ENCODE data around the gene NMT1.

NMT1 gene

DNA sequence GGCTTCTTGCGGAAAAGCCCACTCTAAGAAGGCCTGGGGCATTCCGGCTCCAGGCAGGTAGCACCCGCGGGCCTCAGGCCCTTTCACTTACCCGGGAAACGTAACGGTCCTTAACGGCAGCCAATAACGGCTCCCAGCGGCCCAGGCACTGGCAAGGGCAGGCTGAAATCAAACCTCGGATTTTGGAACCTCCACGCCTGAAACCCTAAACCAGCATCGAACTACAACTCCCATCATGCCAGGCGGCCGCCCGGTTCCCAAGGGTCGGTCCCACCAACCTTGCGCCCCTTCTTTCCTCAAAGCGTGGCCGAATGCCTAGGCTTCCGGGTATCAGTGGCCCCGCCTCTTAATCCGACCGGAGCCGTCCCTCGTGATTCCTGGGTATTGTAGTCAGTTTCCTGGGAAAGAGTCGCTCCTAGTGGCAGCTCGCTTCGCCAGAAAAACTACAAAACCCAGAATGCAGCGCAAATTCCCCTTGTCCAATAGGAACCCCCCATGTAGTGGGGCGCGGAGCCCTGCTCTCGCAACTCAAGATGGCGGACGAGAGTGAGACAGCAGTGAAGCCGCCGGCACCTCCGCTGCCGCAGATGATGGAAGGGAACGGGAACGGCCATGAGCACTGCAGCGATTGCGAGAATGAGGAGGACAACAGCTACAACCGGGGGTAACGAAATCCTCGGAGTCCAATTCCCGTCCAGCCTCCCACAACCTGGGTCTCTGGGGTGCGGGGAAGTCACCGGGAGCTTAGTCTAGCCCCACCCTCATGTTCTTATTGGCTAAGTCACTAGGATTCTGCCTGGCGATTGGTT is at the start of gene NMT1:
Gene NMT1 (plus strand): TSS at position 521 of the 809 bp plus-strand sequence. CDS start 13 bp downstream, at position 534.
- intact Hi-C loops (cut with DNase I) = loop anchor here (1.0 to 2.0 kb wide), 2 partner anchors 10 to 32 kb away; partner anchors contain the start of gene DCAKD
- peak; percentile 95 to 100 (median 98) for DNase-seq

DNA sequence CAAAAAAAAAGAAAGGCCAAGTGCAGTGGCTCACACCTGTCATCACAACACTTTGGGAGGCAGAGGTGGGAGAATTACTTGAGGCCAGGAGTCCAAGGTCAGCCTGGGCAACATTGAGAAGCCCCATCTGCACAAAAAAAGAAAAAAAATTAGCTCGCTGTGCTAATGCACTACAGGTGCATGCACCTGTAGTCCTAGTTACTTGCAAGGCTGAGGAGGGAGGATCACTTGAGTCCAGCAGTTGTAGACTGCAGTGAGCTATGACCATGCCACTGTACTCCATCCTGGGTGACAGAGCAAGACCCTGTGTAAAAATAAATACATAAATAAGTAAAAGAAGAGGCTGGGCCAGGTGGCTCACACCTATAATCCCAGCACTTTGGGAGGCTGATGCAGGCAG is 49.4 kb upstream of the NMT1 start:
- intact Hi-C loops (cut with DNase I) = no loop called here

DNA sequence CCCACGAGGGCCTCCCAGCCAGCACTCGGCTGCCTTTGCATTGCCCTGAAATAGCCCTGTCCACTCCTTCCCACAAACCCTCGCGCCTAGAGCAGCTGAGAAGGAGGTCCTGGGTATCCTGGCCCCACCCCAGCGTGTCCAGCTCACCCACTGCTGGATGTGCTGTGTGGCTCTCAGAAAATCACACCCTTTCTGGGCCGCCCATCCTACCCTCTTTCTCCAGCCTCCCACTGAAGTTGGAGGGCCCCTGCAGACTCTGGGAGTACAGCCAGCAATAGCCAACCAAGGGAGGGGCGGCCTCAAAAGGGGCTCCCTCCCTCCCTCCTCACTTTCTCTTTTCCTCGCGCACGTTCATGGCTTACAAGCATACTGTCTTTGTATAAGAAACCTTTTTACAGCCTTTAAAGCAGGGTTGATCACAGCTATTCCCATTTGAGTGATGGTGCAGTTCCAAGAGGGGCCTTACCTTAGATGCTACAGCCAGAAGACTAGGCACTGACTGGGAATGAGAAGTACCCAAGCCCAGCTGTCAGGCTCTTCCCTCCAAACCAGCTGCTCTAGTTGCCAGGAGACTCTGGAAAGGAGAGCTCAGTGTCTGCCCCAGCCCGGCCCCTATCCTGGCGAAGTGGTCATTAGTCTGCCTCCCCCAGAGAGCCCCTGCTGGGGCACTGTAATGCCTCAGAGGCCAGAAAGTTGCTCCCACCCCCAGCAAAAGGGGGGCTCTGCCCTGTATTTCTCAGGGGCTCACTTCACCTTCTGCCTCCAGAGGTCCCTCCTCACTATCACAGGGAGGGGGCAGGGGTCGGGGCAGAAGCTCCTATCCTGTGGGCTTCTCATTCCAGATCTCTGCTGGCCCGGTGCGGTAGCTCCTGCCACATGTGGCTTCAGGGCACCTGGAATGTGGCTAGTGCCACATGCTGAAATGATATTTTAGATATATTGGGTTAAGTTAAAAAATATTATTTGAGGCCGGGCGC is 47.8 kb upstream of the NMT1 start:
- peak in 2 of 10 donors; percentile 15 to 71 for DNase-seq
- intact Hi-C loops (cut with DNase I) = no loop called here

More for the DNA sequence above, 49.4 kb upstream of the NMT1 start:
- no peak for DNase-seq

DNA sequence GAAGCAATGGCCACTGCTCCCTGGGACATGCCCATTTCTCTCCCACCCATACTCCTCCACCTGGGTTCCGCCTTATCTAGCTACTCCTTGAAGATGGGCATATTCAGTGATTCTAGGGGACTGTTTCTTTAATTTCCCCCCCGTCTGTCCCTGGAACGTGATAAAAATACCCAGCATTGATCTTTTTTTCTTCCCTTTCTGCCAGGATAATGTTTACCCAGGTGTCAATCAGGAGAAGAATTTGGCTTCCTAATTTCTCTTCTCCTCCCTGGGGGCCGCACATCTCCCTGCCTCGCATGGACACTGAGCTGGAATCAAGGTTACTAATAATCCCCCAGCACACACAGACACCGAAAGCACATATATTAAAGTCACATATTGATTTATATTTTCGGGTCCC is 44.9 kb upstream of the NMT1 start:
- no peak for DNase-seq
- intact Hi-C loops (cut with DNase I) = no loop called here

DNA sequence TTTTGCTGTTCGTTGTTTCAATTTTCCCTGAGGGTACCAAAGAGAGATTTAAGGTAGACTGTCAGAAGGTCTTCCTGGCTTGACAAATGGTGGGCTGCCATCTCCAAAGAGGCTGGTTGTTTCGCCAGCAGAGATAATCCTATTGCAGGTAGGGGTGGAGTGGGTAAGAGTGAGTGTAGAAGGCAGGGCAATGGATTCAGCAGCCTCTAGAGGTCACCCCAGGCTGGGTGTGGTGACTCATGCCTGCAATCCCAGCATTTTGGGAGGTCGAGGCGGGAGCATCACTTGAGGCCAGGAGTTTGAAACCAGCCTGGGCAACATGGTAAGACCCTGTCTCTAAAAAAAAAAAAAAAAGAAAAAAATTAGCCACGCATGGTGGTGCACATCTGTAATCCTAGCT is 44.3 kb upstream of the NMT1 start:
- intact Hi-C loops (cut with DNase I) = no loop called here
- peak in 1 of 10 donors; percentile 30 for DNase-seq

DNA sequence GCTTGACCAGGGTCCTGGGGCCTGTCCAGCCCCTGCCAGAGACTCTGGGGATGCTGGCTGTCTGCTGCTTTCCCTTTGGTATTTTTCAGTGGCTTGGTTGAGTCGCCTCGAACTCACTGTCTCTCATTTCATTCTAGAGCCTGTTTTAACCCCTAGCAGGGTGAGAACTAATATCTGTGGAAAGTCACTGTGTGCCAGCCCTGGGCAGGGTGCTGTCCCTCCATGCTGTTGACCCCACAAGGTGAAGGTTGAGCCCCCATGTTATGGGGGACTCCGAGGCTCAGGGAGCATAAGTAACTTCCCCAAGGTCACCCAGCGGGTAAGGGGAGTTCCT is 42.6 kb upstream of the NMT1 start:
- intact Hi-C loops (cut with DNase I) = no loop called here
- DNase-seq = peak in 1 of 10 donors; percentile 3

DNA sequence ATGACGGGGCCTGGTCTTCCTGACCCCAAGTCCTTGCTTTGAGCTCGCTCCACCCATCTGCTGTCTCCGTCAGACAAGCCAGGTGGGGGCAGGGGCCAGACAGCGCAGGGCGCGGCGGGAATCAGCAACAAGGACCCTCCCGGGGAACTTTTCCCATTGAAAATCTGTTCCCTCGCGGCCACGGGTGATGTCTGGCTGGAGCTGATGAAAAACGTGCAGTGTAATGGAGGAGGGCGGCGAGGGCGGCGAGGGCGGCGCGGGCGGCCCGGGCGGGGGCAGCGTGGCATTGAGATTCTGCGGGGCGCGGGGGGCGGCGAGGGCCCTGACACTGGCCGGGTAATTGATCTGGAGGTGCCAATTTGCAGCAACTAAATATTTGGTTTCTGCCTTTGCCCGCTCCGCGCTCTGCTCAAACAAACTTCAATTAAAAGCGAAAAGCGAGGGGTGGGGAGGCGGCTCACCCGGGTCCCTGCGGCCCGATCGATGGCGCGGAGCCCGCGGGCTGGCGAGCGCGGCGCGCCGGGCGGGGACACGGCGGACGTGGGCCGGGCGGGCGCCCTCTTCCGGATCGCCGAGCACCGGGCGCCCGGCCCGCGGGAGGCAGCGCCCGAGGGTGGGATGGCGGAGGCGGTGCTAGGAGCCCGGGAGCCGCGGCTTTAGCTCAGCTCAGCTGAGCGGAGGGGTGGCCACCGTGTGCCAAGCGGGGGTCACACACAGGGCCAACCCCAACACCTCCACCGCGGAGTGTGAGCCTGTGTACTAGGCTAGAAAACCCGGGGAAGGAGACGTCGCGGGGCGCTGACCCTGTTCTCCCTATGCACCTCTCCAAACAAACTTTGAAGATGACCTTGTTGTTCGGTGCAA is 42.0 kb upstream of the NMT1 start:
- peak in 5 of 10 donors; percentile 26 to 89 (median 58) for DNase-seq
- intact Hi-C loops (cut with DNase I) = no loop called here

DNA sequence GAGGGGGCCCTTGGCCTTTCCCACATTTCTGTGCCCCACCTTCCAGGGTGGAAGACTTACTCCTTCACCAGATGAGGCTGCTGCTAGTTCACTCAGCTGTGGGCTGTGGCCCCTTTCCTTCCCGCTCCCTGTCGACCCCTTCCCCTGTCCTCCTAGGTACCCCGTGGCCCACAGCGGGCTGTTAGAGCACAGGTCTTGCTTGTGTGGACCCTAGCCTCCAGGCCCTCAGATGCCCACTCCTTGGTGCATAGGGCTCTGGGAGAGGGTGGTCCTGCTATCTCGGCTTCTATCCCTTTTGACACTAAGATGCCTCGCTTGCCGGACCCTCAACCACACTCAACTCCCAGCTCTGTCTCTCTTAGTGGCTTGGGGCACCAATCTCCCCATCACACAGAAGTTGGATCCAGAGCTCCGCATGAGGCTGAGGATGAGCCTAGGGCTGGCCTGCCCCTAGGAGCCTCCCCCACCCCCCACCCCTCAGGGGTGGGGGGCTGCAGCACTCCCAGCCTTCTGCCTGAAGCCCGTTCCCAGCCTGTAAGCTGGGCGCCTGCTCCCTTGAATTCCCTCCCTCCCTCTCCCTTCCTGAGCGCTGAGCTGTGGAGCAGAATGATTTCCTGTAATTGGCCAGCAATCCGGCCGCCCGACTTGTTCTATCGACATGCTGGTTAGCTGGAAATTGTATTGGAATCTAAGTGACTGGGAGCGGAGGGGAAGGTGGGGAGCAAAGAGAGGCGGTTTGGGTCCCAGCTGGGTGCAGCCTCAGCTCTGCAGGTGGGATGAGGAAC is 40.6 kb upstream of the NMT1 start:
- peak in 9 of 10 donors; percentile 36 to 91 (median 48) for DNase-seq

DNA sequence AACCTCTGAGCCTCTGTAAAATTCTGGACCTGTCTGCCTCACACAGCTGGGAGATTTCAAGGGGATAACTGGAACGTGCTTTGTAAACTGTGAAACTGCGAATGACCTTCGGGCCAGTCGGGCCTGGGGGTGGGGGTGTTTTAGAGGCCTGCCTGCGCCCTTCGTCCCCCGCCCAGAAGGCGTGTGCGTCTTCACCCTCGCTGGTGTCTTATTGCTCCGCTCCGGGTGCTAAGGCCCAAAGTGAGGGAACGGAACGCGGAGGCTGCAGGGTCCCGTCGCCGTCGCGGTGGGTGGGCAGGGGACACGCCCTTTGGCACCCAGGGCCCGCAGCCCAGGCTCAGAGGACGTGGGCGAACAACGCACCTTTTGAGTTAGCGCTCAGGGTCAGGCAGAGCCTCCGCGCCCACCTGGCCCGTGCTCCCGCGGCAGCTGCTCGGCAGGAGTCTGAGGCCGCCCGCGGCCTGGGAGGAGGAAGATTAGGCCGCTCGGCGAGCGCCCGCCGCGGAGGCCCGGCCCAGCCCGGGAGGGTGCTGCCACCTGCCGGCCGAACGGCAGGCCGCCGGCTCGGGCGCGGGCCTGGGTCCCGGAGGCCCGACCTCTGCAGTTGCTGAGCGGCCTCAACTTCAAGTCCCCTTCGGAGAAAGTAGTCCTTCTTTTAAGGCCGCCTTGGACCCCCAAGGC is 39.4 kb upstream of the NMT1 start:
- DNase-seq = peak; percentile 25 to 95 (median 64)
- intact Hi-C loops (cut with DNase I) = loop anchor here (1.0 to 10.0 kb wide), 4 partner anchors 76 to 247 kb away; a partner anchor contains a TSS

More for the DNA sequence above, 40.6 kb upstream of the NMT1 start:
- intact Hi-C loops (cut with DNase I) = loop anchor here (5.0 to 10.0 kb wide), 3 partner anchors 77 to 246 kb away; a partner anchor contains a TSS

DNA sequence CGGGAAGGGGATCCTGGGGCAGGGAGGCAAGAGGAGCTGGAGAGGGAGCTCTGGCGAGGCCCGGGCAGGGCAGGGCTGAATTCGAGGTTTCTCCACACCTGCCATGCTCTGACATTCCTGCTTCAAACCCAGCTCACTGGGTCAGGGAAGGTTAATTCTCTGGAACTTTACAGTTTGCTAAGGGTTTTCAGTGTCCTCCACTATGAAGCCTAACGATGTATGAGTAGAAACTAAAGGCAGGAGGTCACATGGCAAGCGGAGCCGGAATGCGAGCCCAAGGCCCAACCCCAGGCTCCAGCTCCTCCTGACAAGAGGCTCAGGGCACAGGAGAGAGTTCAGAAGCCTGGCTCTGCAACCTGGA is 38.8 kb upstream of the NMT1 start:
- DNase-seq = no peak
- intact Hi-C loops (cut with DNase I) = loop anchor here (1.0 to 10.0 kb wide), 4 partner anchors 75 to 247 kb away; a partner anchor contains a TSS

DNA sequence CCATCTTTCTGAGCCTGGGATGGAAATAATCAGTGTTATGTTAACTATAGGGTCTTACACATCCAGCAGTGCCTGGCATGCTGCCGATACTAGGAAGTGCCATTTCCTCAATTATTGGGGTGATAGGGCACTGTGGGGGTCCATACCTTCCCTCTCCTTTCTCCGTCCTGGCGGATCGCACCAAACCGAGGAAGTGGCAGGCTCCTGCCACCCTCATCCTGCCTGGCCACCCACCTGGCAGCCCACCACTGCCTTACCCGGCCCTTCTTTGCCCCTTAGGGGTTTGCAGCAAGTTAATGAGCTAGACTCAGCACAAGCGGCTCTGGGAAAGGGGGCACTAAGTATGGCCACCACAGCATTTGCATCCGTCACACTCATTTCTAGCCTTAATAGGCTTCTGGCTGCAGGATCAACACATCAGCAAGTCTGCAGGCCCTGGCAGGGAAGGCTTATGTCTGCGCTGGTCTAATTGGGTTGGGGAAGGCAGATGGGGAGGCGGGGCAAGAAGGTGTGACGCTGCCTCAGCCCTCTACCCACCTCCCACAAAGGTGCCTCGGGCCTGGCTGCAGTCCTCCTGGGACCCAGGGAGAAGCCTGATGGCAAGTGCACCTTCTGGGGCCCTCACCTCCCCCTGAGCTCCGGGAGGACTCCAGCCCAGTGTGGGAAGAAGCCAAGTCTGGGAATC is 38.3 kb upstream of the NMT1 start:
- peak in 2 of 10 donors; percentile 66 to 86 for DNase-seq
- intact Hi-C loops (cut with DNase I) = loop anchor here (1.0 to 10.0 kb wide), 4 partner anchors 75 to 248 kb away; a partner anchor contains a TSS

DNA sequence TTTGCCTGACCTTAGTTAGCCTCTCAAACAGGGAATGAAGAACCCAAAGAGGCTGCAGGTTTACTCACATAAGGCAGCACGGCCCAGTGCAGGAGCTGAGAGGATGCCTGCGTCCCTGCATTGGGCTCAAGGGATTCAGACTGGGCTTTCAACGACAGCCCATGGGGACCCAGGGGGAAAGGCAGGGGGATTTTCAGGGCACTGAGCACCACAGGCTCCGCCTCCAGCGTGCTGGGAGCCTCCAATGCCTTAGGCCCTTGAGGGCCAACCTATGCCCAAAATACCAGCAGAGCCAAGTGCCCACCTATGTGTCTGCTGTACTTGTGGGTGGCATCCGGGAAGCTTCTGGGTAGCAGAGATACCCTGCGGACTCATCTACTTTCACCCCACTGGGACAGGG is 32.0 kb upstream of the NMT1 start:
- DNase-seq = peak in 1 of 10 donors; percentile 63
- intact Hi-C loops (cut with DNase I) = loop anchor here (10.0 kb wide), 1 partner anchor 254 kb away; no protein-coding TSS in a partner anchor

DNA sequence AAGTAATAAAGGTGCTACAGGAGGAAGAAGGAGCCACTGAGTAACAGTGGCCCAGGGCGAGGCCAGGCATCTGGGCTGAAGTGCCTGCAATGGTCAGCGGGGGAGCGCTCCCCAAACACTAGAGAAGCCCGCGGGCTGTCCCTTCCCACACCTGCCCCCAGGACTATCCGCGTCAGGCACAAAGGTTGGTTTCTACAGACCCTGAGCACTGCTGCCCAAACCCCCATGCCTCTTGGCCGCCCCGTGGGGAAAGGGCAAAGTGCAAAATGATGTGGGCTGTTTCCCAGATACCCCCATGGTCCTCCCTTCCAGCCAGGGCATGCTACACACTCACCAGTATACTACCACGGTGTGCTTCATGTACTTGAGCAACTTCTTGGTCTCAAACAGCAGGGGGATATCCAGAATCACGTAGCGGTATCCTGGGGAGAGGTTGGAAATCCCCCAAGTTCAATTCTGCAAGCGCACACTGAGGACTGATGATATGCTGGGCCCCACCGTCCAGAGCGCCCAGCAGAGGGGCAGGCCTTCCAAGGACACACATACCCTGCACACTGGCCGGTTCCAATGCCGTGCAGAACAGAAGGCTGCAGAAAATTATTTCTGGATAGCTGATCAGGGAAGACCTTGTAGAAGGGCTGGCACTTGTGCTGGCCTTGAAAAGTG is 31.2 kb upstream of the NMT1 start:
- intact Hi-C loops (cut with DNase I) = loop anchor here (10.0 kb wide), 1 partner anchor 255 kb away; no protein-coding TSS in a partner anchor
- DNase-seq = no peak

DNA sequence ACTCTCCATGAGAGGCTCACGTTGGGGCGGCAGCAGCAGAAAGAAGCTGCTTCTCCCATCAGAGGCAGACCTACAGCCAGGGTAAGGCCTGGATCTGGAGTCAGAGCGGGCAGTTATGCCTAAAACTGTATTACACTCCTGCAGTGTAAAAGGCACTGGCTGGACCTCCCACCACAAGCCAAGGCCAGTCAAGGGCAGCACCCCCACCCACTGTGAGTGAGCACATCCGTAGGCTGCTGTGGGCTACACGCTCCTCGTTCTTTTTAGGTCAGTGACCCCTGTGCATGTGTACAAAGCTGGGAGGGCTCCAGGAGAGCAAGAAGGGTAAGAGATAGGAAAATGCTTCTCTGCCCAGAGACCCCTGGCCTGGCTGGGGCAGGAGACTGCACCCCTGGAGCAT is 30.4 kb upstream of the NMT1 start:
- intact Hi-C loops (cut with DNase I) = no loop called here
- DNase-seq = no peak

DNA sequence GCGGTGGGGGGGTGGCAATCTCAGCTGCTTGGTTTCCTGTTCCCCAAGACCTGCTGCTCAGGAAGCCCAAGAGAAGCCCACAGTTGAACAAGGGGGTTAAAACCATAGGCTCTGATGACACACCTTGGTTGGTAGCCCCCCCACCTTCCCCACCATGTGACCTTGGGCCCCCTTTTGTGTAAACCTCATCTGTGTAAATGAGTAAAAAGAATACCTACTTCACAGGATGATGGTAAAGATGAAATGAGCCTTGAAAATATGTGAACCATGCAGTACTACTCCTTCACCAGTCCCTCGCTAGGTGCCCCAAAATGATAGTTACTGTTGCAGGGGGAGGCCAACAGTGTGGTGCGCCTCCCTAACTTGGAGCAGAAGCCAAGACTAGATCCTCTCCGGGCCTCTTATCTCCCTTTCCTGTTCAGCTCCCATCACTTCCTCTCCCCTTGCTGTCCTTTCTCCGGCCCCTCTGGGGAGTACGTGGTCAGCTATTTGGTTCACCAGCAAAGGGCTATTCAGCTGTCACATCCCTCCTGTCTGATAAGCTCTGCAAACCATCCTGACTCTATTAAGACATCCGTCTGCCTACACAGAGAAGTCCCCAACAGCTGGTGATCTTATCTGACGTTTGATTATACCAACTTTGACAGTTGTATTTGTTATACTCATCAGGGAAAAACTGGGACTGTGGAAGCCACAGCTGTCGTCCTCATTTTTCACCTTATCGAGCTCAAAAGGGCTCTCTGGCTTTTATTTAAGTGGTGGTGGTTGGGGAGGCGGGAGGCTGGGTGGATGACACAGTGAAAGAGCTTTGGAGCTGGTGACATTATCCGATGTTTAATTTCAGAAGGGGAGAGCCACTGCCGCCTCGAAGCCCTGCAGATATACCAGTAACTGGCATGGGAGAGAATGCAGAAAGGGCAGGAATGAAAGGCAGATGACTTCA is 29.6 kb upstream of the NMT1 start:
- intact Hi-C loops (cut with DNase I) = no loop called here
- no peak for DNase-seq

DNA sequence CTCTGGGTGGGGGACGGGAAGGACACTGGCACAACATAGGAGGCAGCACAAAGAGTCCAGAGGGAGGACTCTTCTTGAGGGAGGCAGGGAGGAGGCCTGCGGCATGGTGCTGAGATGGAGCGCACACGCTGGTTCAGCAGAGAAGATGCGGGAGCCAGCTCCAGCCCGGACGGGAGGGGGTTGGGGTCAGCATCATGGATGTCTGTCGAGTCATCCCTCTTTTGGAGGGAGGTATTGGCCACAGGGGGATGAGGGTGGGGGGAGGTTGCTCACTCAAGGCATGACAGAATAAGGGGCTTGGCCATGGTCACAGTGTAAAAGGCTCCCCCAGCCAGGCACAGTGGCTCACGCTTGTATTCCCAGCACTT is 29.0 kb upstream of the NMT1 start:
- DNase-seq = no peak
- intact Hi-C loops (cut with DNase I) = no loop called here

Measured in posterior cingulate gyrus (tissue), 11 donors.